Measurements from ENCODE around the gene HLTF. TPM values are rescaled to one million over a fixed set of nuclear protein-coding genes. Genes with fewer than 3 reads are reported as not detected.

HLTF gene
- total RNA-seq, 1 experiment from 2014 or later = 73.4 TPM

- H3K79me2 ChIP-seq (ENCODE audit: insufficient read depth, low read length) = peaks cover 90% of the 10 kb centered on the region
- intact Hi-C loops (cut with micrococcal nuclease) = no loop called here
Measured at GRCh38 chr3:149080699-149081091, 5.6 kb downstream of the HLTF start.

GRCh38 chr3:149080011-149080698 is 6.2 kb downstream of the HLTF start:
- intact Hi-C loops (cut with micrococcal nuclease) = no loop called here
- BruUV-seq (replicated peaks) = no TSS peak
- Histone ChIP-seq H3K9me2 (ENCODE audit: insufficient read depth) (no peaks in the 10 kb centered on the region), H3K4me2 (ENCODE audit: low read length) (no peak overlapping the region), H2AFZ (ENCODE audit: low read depth, low read length, poor library complexity, severe bottlenecking) (no peak overlapping the region), H4K20me1 (ENCODE audit: insufficient read depth) (peaks cover 4% of the 10 kb centered on the region; the same call in 1 of the 2 replicates), H3K27me3 (ENCODE audit: insufficient read depth, low read length) (no peaks in the 10 kb centered on the region), H3K4me3 (replicated peaks in 1 of 2; ENCODE audit: low read depth in 1 of 2, low read length in 2 of 2) (no peak overlapping the region), H3K79me2 (ENCODE audit: insufficient read depth, low read length) (peaks cover 88% of the 10 kb centered on the region), H3K4me1 (ENCODE audit: control insufficient read depth in 1 of 2, insufficient read depth in 2 of 2, low read length in 2 of 2) (peaks cover 0 to 6% of the 10 kb centered on the region in 2 experiments; a peak in 2 of 4 replicates), H3K9me3 (ENCODE audit: control insufficient read depth in 1 of 2, insufficient read depth in 1 of 2, low read depth in 1 of 2, low read length in 2 of 2) (no peaks in the 10 kb centered on the region), H3K9ac (ENCODE audit: low read length) (no peak overlapping the region), H3K36me3 (ENCODE audit: control insufficient read depth in 1 of 2, insufficient read depth in 2 of 2, low read length in 2 of 2) (peaks cover 7 to 21% of the 10 kb centered on the region in 2 experiments; a peak in 2 of 4 replicates), H3K27ac (ENCODE audit: low read depth, low read length) (no peak overlapping the region)
- DNase-seq (ENCODE audit: low read depth, low spot score) (no peak), ATAC-seq (no peak)
- ChIA-PET POLR2A (no interaction called here), RAD21 (ENCODE audit: low non-redundant PET in 1 of 2, low total read pairs in 2 of 2, uncharacterized antibody in 2 of 2, unreplicated experiment in 2 of 2) (no interaction called here), CTCF (no interaction called here)
- TF ChIP-seq YY1 (IDR thresholded peaks at IDR 0.05; ENCODE audit: extremely low read depth, insufficient replicate concordance, low read depth, low read length) = no peak
- TF ChIP-seq POLR2AphosphoS5 (IDR thresholded peaks at IDR 0.05; ENCODE audit: low read depth, low read length) = no peak
- no peak for TF ChIP-seq SP1 (IDR thresholded peaks at IDR 0.05; ENCODE audit: low read depth)
- TF ChIP-seq ZNF274 (IDR thresholded peaks at IDR 0.05; ENCODE audit: low read depth, low read length) = no peak
- TF ChIP-seq TCF7L2 (IDR thresholded peaks at IDR 0.05; ENCODE audit: borderline replicate concordance, extremely low read depth, insufficient read depth, insufficient read length) = no peak

More at GRCh38 chr3:149080699-149081091, 5.6 kb downstream of the HLTF start:
- Histone ChIP-seq H3K27me3 (ENCODE audit: insufficient read depth, low read length) (no peaks in the 10 kb centered on the region), H4K20me1 (ENCODE audit: insufficient read depth) (peaks cover 4% of the 10 kb centered on the region; the same call in 1 of the 2 replicates), H3K4me2 (ENCODE audit: low read length) (no peak overlapping the region), H3K4me1 (ENCODE audit: control insufficient read depth in 1 of 2, insufficient read depth in 2 of 2, low read length in 2 of 2) (peaks cover 2 to 11% of the 10 kb centered on the region in 2 experiments; a peak in 2 of 4 replicates), H3K9me3 (ENCODE audit: control insufficient read depth in 1 of 2, insufficient read depth in 1 of 2, low read depth in 1 of 2, low read length in 2 of 2) (no peaks in the 10 kb centered on the region), H3K4me3 (replicated peaks in 1 of 2; ENCODE audit: low read depth in 1 of 2, low read length in 2 of 2) (no peak overlapping the region), H3K9ac (ENCODE audit: low read length) (no peak overlapping the region), H3K9me2 (ENCODE audit: insufficient read depth) (no peaks in the 10 kb centered on the region), H2AFZ (ENCODE audit: low read depth, low read length, poor library complexity, severe bottlenecking) (no peak overlapping the region), H3K27ac (ENCODE audit: low read depth, low read length) (no peak overlapping the region), H3K36me3 (ENCODE audit: control insufficient read depth in 1 of 2, insufficient read depth in 2 of 2, low read length in 2 of 2) (peaks cover 7 to 18% of the 10 kb centered on the region in 2 experiments; a peak in 2 of 4 replicates)
- ATAC-seq = no peak
- no peak for TF ChIP-seq ZFX (IDR thresholded peaks at IDR 0.05)
- TF ChIP-seq CEBPB (IDR thresholded peaks at IDR 0.05; ENCODE audit: low read depth) = no peak
- no peak for TF ChIP-seq ZNF274 (IDR thresholded peaks at IDR 0.05; ENCODE audit: low read depth, low read length)
- CTCF ChIA-PET = no interaction called here
- POLR2A ChIA-PET = no interaction called here
- RAD21 ChIA-PET (ENCODE audit: low non-redundant PET in 1 of 2, low total read pairs in 2 of 2, uncharacterized antibody in 2 of 2, unreplicated experiment in 2 of 2) = no interaction called here
- no peak for DNase-seq (ENCODE audit: low read depth, low spot score)
- no TSS peak for BruUV-seq (replicated peaks)

Data from HCT116 (cell line).